Heart left ventricle (tissue), 16 donors: ENCODE results near the gene TASP1. TPM values are rescaled to one million over a fixed set of nuclear protein-coding genes. Genes with fewer than 3 reads are reported as not detected.

ENCODE experiments used
- ATAC-seq, 4 donors: fragments of 200-7000 bp; cut with Tn5 transposase; one replicate each; pipeline ENCODE4 v1.9.1; 2020 to 2022; ENCODE audit warnings: moderate library complexity in 4 of 4, mild to moderate bottlenecking in 3 of 4, moderate number of reproducible peaks in 1 of 4
- DNase-seq, 5 donors: peaks; one replicate each; pipeline ENCODE4 v3.0.0-alpha.2; 2020
- H3K27ac ChIP-seq, 12 donors: fragments of 200-600 bp; sonication (generic) in 4 of 12; one replicate each; pipeline versions ENCODE4 v1.5.0 to v1.8.0; 2016 to 2022; ENCODE audit warnings: mild to moderate bottlenecking in 2 of 12
- H3K27me3 ChIP-seq, 9 donors: fragments of 200-600 bp; sonication (generic) in 2 of 9; one replicate each; pipeline versions ENCODE4 v1.5.1 to v1.8.0; 2016 to 2022; ENCODE audit warnings: mild to moderate bottlenecking in 3 of 9
- H3K36me3 ChIP-seq, 9 donors: fragments of 200-600 bp; sonication (generic) in 2 of 9; one replicate each; pipeline versions ENCODE4 v1.5.0 to v1.8.0; 2018 to 2022; ENCODE audit warnings: mild to moderate bottlenecking in 2 of 9
- H3K4me1 ChIP-seq, 12 donors: fragments of 200-600 bp; sonication (generic) in 4 of 12; one replicate each; pipeline versions ENCODE4 v1.5.0 to v1.8.0; 2016 to 2022; ENCODE audit warnings: mild to moderate bottlenecking in 3 of 12
- H3K4me3 ChIP-seq, 12 donors: fragments of 200-600 bp; sonication (generic) in 4 of 12; one replicate each; pipeline versions ENCODE4 v1.5.0 to v1.8.0; 2017 to 2022; ENCODE audit warnings: mild to moderate bottlenecking in 9 of 12, moderate library complexity in 4 of 12
- H3K9me3 ChIP-seq, 12 donors: fragments of 200-600 bp; sonication (generic) in 4 of 12; one replicate each; pipeline versions ENCODE4 v1.5.0 to v1.8.0; 2016 to 2022; ENCODE audit warnings: mild to moderate bottlenecking in 1 of 12
- CTCF ChIP-seq, 12 donors: fragments of 200-600 bp; sonication (generic) in 4 of 12; IDR thresholded peaks; one replicate each; pipeline versions ENCODE4 v1.5.0 to v1.8.0; 2018 to 2022; ENCODE audit warnings: antibody characterized with exemption in 12 of 12, mild to moderate bottlenecking in 5 of 12
- POLR2A ChIP-seq, 2 donors: fragments of 450-650 bp; IDR thresholded peaks; one replicate each; pipeline ENCODE4 v1.6.1; 2017; ENCODE audit warnings: antibody characterized with exemption in 2 of 2, mild to moderate bottlenecking in 2 of 2, moderate library complexity in 2 of 2
- WGBS, 4 donors: extraction: QIAGEN DNeasy Blood & Tissue Kit in 2 of 4; methylation state at CpG; one replicate each; pipeline versions ENCODE4 v1.1.5 to v1.1.7; 2013 to 2018; 5-methylcytosine and 5-hydroxymethylcytosine counted together
- intact Hi-C, 10 donors: fragments of 100-400 bp; cut with DNase I; formaldehyde crosslinking; loops; one replicate each; pipeline versions ENCODE4 v1.11.1 to v1.14.2; 2022
- polyA plus RNA-seq, 2 donors: library from polyadenylated mRNA; stranded (reverse); fragments of 200-250 nt; gene quantifications; one replicate each; pipeline ENCODE4 v1.2.3, GENCODE V29; 2013
- total RNA-seq, 9 donors: library from RNA; depleted of rRNA in 2 of 9; stranded (reverse); fragments of >200 nt in 2 of 9; fragmentation: NEBNext Ultra II Directional in 3 of 9; extraction: Animal tissue kit (Norgen Biotek cat#: 25700) in 3 of 9; gene quantifications; one replicate each; pipeline versions ENCODE4 v1.1.0 to v1.2.4, GENCODE V29; 2016 to 2023
- donor health status: ischemic (EF 13 %, LVEDD 7.1; RV severe dilation, severe dysfunction).
- donor health status: healthy with polysubstance abuse.
- donor health status: DM: no; HTN: yes; CAD: no.
- donor health status: DM: no; HTN: no; CAD: no.
- donor health status: ischemic (EF 25% LVEDD 6.9; RV normal size, moderate dysfunction).
- donor health status: ischemic (EF 25% LVEDD 5.7; RV mildly dilated, moderate dysfunction).
- donor health status: healthy.
- donor health status: DM: yes; HTN: yes; CAD: no.
- donor health status: ischemic (EF 35%, LVEDD 5.7; RV mildly dilated, moderate dysfunction).
- donor health status: nonischemic (EF 11% LVEDD 7.7; RV severe dilation, severe dysfunction).
- donor health status: DM: yes; HTN: yes; CAD: no.
- donor health status: PGD.
- donor health status: ischemic (EF 29% LVEDD 5.4; RV normal size, mild dysfunction).
- donor health status: nonischemic (EF 23%, LVEDD 6.1; RV moderate dilation, normal function).

The TASP1 gene
- total and polyA plus RNA-seq, 11 donors = 1.6 to 8.6 (median 5.3) TPM

- intact Hi-C loops = no loop called here
- Histone ChIP-seq H3K9me3 (no peaks in the 10 kb centered on the region), H3K4me3 (no peak overlapping the region), H3K36me3 (peaks cover 0 to 13% (median 3%) of the 10 kb centered on the region in 9 donors), H3K27me3 (no peaks in the 10 kb centered on the region), H3K27ac (no peak overlapping the region), H3K4me1 (no peaks in the 10 kb centered on the region)
- ATAC-seq (no peak), DNase-seq (no peak)
- no peak for TF ChIP-seq POLR2A (IDR thresholded peaks at IDR 0.05)
- no peak for TF ChIP-seq CTCF (IDR thresholded peaks at IDR 0.05)
- WGBS, 4 donors = 90 to 100% (median 99%) methylated on average over 1 of the region's 1 CpG
These were observed 84.0 kb downstream of the TASP1 start for GRCh38 chr20:13554706-13555105.

GRCh38 chr20:13554076-13554475 is 84.7 kb downstream of the TASP1 start:
- WGBS, 4 donors = 95 to 97% (median 96%) methylated on average over 3 of the region's 3 CpGs
- intact Hi-C loops = no loop called here

GRCh38 chr20:13552061-13552460 is 86.7 kb downstream of the TASP1 start:
- WGBS, 4 donors = 91 to 93% (median 92%) methylated on average over 5 of the region's 5 CpGs
- no peak overlapping the region for H3K27ac ChIP-seq
- H3K4me1 ChIP-seq = no peaks in the 10 kb centered on the region
- no peaks in the 10 kb centered on the region for H3K27me3 ChIP-seq
- no peaks in the 10 kb centered on the region for H3K36me3 ChIP-seq
- no peaks in the 10 kb centered on the region for H3K9me3 ChIP-seq
- ATAC-seq (no peak), DNase-seq (no peak)
- intact Hi-C loops = no loop called here
- H3K4me3 ChIP-seq = no peak overlapping the region
- TF ChIP-seq CTCF (IDR thresholded peaks at IDR 0.05) = no peak
- no peak for TF ChIP-seq POLR2A (IDR thresholded peaks at IDR 0.05)

More at GRCh38 chr20:13554076-13554475, 84.7 kb downstream of the TASP1 start:
- no peaks in the 10 kb centered on the region for H3K27me3 ChIP-seq
- H3K36me3 ChIP-seq = peaks cover 0 to 13% (median 3%) of the 10 kb centered on the region in 9 donors
- ATAC-seq = no peak
- no peaks in the 10 kb centered on the region for H3K4me1 ChIP-seq
- H3K27ac ChIP-seq = no peak overlapping the region
- DNase-seq = no peak
- TF ChIP-seq CTCF (IDR thresholded peaks at IDR 0.05) = no peak
- no peak overlapping the region for H3K4me3 ChIP-seq
- no peaks in the 10 kb centered on the region for H3K9me3 ChIP-seq

- ATAC-seq (no peak), DNase-seq (no peak)
- no peaks in the 10 kb centered on the region for H3K9me3 ChIP-seq
- TF ChIP-seq CTCF (IDR thresholded peaks at IDR 0.05) = no peak
- TF ChIP-seq POLR2A (IDR thresholded peaks at IDR 0.05) = no peak
- 87 to 90% (median 87%) methylated on average over 1 of the region's 1 CpG for WGBS, 4 donors
- intact Hi-C loops = loop anchor here in 9 of 10 donors (5.0 to 10.0 kb wide), 7 partner anchors 87 to 432 kb away; no protein-coding TSS in a partner anchor
- no peaks in the 10 kb centered on the region for H3K27me3 ChIP-seq
- H3K4me1 ChIP-seq = peaks cover 0 to 3% (median 0%) of the 10 kb centered on the region in 12 donors
- no peak overlapping the region for H3K27ac ChIP-seq
- no peaks in the 10 kb centered on the region for H3K36me3 ChIP-seq
- no peak overlapping the region for H3K4me3 ChIP-seq
These were observed 89.3 kb downstream of the TASP1 start for GRCh38 chr20:13549451-13549850.
